Measurements from ENCODE around the gene SOCS3. TPM values are rescaled to one million over a fixed set of nuclear protein-coding genes. Genes with fewer than 3 reads are reported as not detected.
A peak's percentile ranks its signal among the peaks of the same experiment; 100 is the strongest.

The SOCS3 gene
- total RNA-seq, 1 donor from 2014 or later: 13.6 TPM

GRCh38 chr17:78353834-78354233 lies 6.0 kb downstream of the SOCS3 start:
- no peaks in the 10 kb centered on the region for H3K9me3 Mint-ChIP-seq (ENCODE audit: low read depth)
- no peak overlapping the region for H3K4me3 Mint-ChIP-seq (ENCODE audit: unreplicated experiment)
- no peak for TF ChIP-seq CTCF (IDR thresholded peaks at IDR 0.05)
- DNase-seq (ENCODE audit: low spot score): no peak
- peaks cover 13% of the 10 kb centered on the region for H3K36me3 Mint-ChIP-seq (ENCODE audit: low read depth)
- H3K27ac Mint-ChIP-seq (ENCODE audit: unreplicated experiment): peak overlapping the region; percentile 96
- H3K4me1 Mint-ChIP-seq (ENCODE audit: low read depth): peaks cover 79% of the 10 kb centered on the region
- no peaks in the 10 kb centered on the region for H3K27me3 Mint-ChIP-seq (ENCODE audit: low read depth)

- no peaks in the 10 kb centered on the region for H3K27me3 Mint-ChIP-seq (ENCODE audit: low read depth)
- H3K27ac Mint-ChIP-seq (ENCODE audit: unreplicated experiment): peak overlapping the region; percentile 88
- peak; percentile 23 for TF ChIP-seq CTCF (IDR thresholded peaks at IDR 0.05)
- peaks cover 56% of the 10 kb centered on the region for H3K4me1 Mint-ChIP-seq (ENCODE audit: low read depth)
- no peaks in the 10 kb centered on the region for H3K9me3 Mint-ChIP-seq (ENCODE audit: low read depth)
- H3K4me3 Mint-ChIP-seq (ENCODE audit: unreplicated experiment): no peak overlapping the region
- H3K36me3 Mint-ChIP-seq (ENCODE audit: low read depth): peaks cover 1% of the 10 kb centered on the region
- DNase-seq (ENCODE audit: low spot score): no peak
Observed at GRCh38 chr17:78351449-78352006, 8.3 kb downstream of the SOCS3 start.

- no peaks in the 10 kb centered on the region for H3K27me3 Mint-ChIP-seq (ENCODE audit: low read depth)
- H3K4me1 Mint-ChIP-seq (ENCODE audit: low read depth): peaks cover 42% of the 10 kb centered on the region
- H3K27ac Mint-ChIP-seq (ENCODE audit: unreplicated experiment): no peak overlapping the region
Observed at GRCh38 chr17:78349891-78350642, 9.8 kb downstream of the SOCS3 start.

GRCh38 chr17:78348055-78348770 lies 11.7 kb downstream of the SOCS3 start:
- no peak for DNase-seq (ENCODE audit: low spot score)
- peaks cover 38% of the 10 kb centered on the region for H3K4me1 Mint-ChIP-seq (ENCODE audit: low read depth)

More at GRCh38 chr17:78349891-78350642, 9.8 kb downstream of the SOCS3 start:
- Mint-ChIP-seq H3K9me3 (ENCODE audit: low read depth) (no peaks in the 10 kb centered on the region), H3K36me3 (ENCODE audit: low read depth) (no peaks in the 10 kb centered on the region), H3K4me3 (ENCODE audit: unreplicated experiment) (no peak overlapping the region)
- TF ChIP-seq CTCF (IDR thresholded peaks at IDR 0.05): peak; percentile 59
- no peak for DNase-seq (ENCODE audit: low spot score)

More at GRCh38 chr17:78348055-78348770, 11.7 kb downstream of the SOCS3 start:
- H3K36me3 Mint-ChIP-seq (ENCODE audit: low read depth): no peaks in the 10 kb centered on the region
- H3K27me3 Mint-ChIP-seq (ENCODE audit: low read depth): no peaks in the 10 kb centered on the region
- no peak for TF ChIP-seq CTCF (IDR thresholded peaks at IDR 0.05)
- H3K9me3 Mint-ChIP-seq (ENCODE audit: low read depth): no peaks in the 10 kb centered on the region
- H3K27ac Mint-ChIP-seq (ENCODE audit: unreplicated experiment): no peak overlapping the region
- no peak overlapping the region for H3K4me3 Mint-ChIP-seq (ENCODE audit: unreplicated experiment)

All from chondrocyte (in vitro differentiated cells).